Aorta (tissue), 5 donors: ENCODE data around the gene SAMD4A. TPM values are rescaled to one million over a fixed set of nuclear protein-coding genes. Genes with fewer than 3 reads are reported as not detected.

Source experiments
- ATAC-seq: fragments of 200-7000 bp; cut with Tn5 transposase; one replicate; pipeline ENCODE4 v1.9.1; 2022; ENCODE audit warnings: moderate library complexity; ENCODE audit not compliant: low FRiP score
- DNase-seq, 2 donors: peaks; one replicate each; pipeline ENCODE4 v3.0.0-alpha.2; 2020
- H3K27ac ChIP-seq, 2 donors: one replicate each; pipeline ENCODE4 v1.5.1; 2013; ENCODE audit warnings: low read length in 2 of 2, mild to moderate bottlenecking in 2 of 2, moderate library complexity in 2 of 2, control low read depth in 1 of 2, inconsistent platforms in 1 of 2, low read depth in 1 of 2
- H3K27me3 ChIP-seq, 2 donors: one replicate each; pipeline ENCODE4 v1.6.1; 2013; ENCODE audit warnings: control low read depth in 1 of 2, low read length in 1 of 2, mild to moderate bottlenecking in 1 of 2, moderate library complexity in 1 of 2; ENCODE audit not compliant: insufficient read depth in 2 of 2, control insufficient read depth in 1 of 2
- H3K36me3 ChIP-seq, 2 donors: one replicate each; pipeline ENCODE4 v1.6.1; 2013; ENCODE audit warnings: control low read depth in 1 of 2, low read length in 1 of 2, mild to moderate bottlenecking in 1 of 2; ENCODE audit not compliant: insufficient read depth in 2 of 2, control insufficient read depth in 1 of 2
- H3K4me1 ChIP-seq, 2 donors: one replicate each; pipeline ENCODE4 v1.6.1; 2013; ENCODE audit warnings: low read length in 2 of 2, control low read depth in 1 of 2, mild to moderate bottlenecking in 1 of 2, moderate library complexity in 1 of 2; ENCODE audit not compliant: insufficient read depth in 2 of 2, control insufficient read depth in 1 of 2
- H3K4me3 ChIP-seq, 2 donors: one replicate each; pipeline ENCODE4 v1.5.1; 2013; ENCODE audit warnings: low read length in 2 of 2, control low read depth in 1 of 2, mild to moderate bottlenecking in 1 of 2
- H3K9me3 ChIP-seq: one replicate; pipeline ENCODE4 v1.6.1; 2013; ENCODE audit warnings: mild to moderate bottlenecking, low read length; ENCODE audit not compliant: control insufficient read depth
- WGBS, 2 donors: extraction: QIAGEN DNeasy Blood & Tissue Kit; methylation state at CpG; one replicate each; pipeline ENCODE4 v1.1.7; 2013; 5-methylcytosine and 5-hydroxymethylcytosine counted together
- intact Hi-C, 2 donors: fragments of 100-400 bp; cut with DNase I; formaldehyde crosslinking; loops; one replicate each; pipeline versions ENCODE4 v1.14.2 to v1.15.0; 2022
- polyA plus RNA-seq, 2 donors: library from polyadenylated mRNA; stranded (reverse); fragments of 200-250 nt; gene quantifications; one replicate each; pipeline ENCODE4 v1.2.3, GENCODE V29; 2013
- total RNA-seq, 2 donors: library from RNA; stranded (reverse); fragmentation: NEBNext Ultra II Directional; extraction: Animal tissue kit (Norgen Biotek cat#: 25700); gene quantifications; one replicate each; pipeline ENCODE4 v1.2.1, GENCODE V29; 2021
- donor health status: healthy with polysubstance abuse.
- donor health status: Bipolar disorder and iron deficiency.
- donor health status: DM: no; HTN: no; CAD: no.
- donor health status: DM: no; HTN: no; CAD: no.
- donor health status: DM: yes; HTN: yes; CAD: no.

Gene SAMD4A
- total and polyA plus RNA-seq, 4 donors = 18.8 to 386 (median 102) TPM

- no peaks in the 10 kb centered on the region for H3K9me3 ChIP-seq
- H3K36me3 ChIP-seq = no peaks in the 10 kb centered on the region
- no peak overlapping the region for H3K4me3 ChIP-seq
- 93 to 97% methylated on average over 4 of the region's 4 CpGs for WGBS, 2 donors
- ATAC-seq (no peak), DNase-seq (no peak)
- H3K4me1 ChIP-seq = peaks cover 13 to 16% of the 10 kb centered on the region in 2 donors
- intact Hi-C loops = no loop called here
- H3K27me3 ChIP-seq = no peaks in the 10 kb centered on the region
- peak overlapping the region in 1 of 2 donors; percentile 17 for H3K27ac ChIP-seq
Measured at GRCh38 chr14:54719406-54719805, 152.5 kb downstream of the SAMD4A start.

GRCh38 chr14:54722791-54723432 lies 156.0 kb downstream of the SAMD4A start:
- Histone ChIP-seq H3K36me3 (no peaks in the 10 kb centered on the region), H3K4me1 (peaks cover 12 to 14% of the 10 kb centered on the region in 2 donors), H3K4me3 (no peak overlapping the region), H3K27ac (no peak overlapping the region), H3K9me3 (no peaks in the 10 kb centered on the region), H3K27me3 (no peaks in the 10 kb centered on the region)
- 28 to 29% methylated on average over 4 of the region's 4 CpGs for WGBS, 2 donors
- ATAC-seq (peak; percentile 64), DNase-seq (no peak)
- intact Hi-C loops = no loop called here

GRCh38 chr14:54724123-54724522 lies 157.2 kb downstream of the SAMD4A start:
- H3K27ac ChIP-seq = no peak overlapping the region
- 76 to 92% methylated on average over 4 of the region's 4 CpGs for WGBS, 2 donors
- no peaks in the 10 kb centered on the region for H3K36me3 ChIP-seq
- intact Hi-C loops = no loop called here
- DNase-seq (no peak), ATAC-seq (no peak)
- H3K4me1 ChIP-seq = peaks cover 12 to 14% of the 10 kb centered on the region in 2 donors
- no peaks in the 10 kb centered on the region for H3K27me3 ChIP-seq
- no peaks in the 10 kb centered on the region for H3K9me3 ChIP-seq
- H3K4me3 ChIP-seq = no peak overlapping the region

DNA sequence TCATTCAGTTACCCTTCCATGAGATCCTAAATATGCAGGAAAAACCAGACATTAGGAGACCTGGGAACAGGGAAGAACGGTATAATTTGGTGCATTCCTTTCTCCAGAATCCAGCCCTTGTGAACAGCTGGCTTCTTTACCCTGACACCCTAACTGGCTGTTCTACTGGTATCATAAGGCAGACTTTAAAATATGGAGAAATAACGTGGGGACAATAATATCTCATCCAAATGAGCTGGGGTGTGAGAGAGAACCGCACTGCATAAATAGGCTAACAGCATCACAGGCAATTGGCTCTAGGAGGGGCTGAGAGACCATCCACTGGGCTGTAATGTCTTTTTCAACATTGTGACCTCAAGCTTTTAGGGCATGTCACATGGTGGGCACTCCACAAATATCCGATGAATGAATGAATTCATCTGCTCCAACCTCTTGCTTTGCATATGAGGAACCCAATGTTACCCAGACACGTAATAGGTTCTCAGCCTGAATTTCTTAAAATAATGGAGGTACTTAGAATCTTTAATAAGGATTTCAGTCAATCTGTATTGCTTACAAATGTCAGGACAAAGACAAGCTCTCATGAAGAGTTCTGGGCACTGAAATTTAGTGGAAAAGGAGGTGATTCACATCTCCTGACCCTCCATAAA lies 157.9 kb downstream of the SAMD4A start:
- DNase-seq = no peak
- intact Hi-C loops = no loop called here
- H3K4me3 ChIP-seq = no peak overlapping the region
- 81 to 83% methylated on average over 5 of the region's 5 CpGs for WGBS, 2 donors
- H3K4me1 ChIP-seq = peaks cover 10 to 12% of the 10 kb centered on the region in 2 donors
- H3K9me3 ChIP-seq = no peaks in the 10 kb centered on the region
- no peaks in the 10 kb centered on the region for H3K36me3 ChIP-seq
- H3K27ac ChIP-seq = no peak overlapping the region
- no peak for ATAC-seq
- H3K27me3 ChIP-seq = no peaks in the 10 kb centered on the region

- Histone ChIP-seq H3K4me3 (no peak overlapping the region), H3K36me3 (no peaks in the 10 kb centered on the region), H3K27me3 (no peaks in the 10 kb centered on the region), H3K27ac (no peak overlapping the region), H3K4me1 (peaks cover 9 to 17% of the 10 kb centered on the region in 2 donors), H3K9me3 (no peaks in the 10 kb centered on the region)
- ATAC-seq = no peak
- no peak for DNase-seq
- intact Hi-C loops = no loop called here
Measured at GRCh38 chr14:54725998-54726397, 159.1 kb downstream of the SAMD4A start.

DNA sequence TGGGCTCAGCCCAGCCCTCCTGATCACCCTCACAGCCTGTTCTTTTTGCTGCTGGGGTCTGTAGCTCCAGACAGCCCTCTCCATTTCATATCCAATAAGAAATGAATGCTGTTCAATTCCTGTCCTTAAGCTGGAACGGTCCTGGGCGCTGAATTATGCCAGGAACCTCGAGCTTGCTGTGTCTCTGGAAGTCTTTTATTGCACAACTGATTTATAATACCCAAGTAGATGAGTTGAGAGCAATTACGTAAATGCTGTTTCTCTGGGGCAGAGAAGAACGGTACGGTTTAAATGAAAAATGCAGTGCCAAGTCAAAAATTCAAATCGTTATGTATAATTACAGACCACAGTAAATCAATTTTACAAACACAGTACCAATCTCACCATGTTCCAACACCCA lies 161.0 kb downstream of the SAMD4A start:
- H3K27me3 ChIP-seq = no peaks in the 10 kb centered on the region
- peaks cover 9 to 17% of the 10 kb centered on the region in 2 donors for H3K4me1 ChIP-seq
- H3K9me3 ChIP-seq = no peaks in the 10 kb centered on the region
- no peak overlapping the region for H3K4me3 ChIP-seq
- ATAC-seq = peak; percentile 64
- H3K36me3 ChIP-seq = no peaks in the 10 kb centered on the region
- intact Hi-C loops = no loop called here
- 89% methylated on average over 7 of the region's 7 CpGs for WGBS, 2 donors
- no peak for DNase-seq
- H3K27ac ChIP-seq = no peak overlapping the region

GRCh38 chr14:54728700-54729527 lies 162.0 kb downstream of the SAMD4A start:
- H3K9me3 ChIP-seq = no peaks in the 10 kb centered on the region
- ATAC-seq = no peak
- 94 to 96% methylated on average over 9 of the region's 9 CpGs for WGBS, 2 donors
- no peak for DNase-seq
- H3K4me1 ChIP-seq = peaks cover 7 to 15% of the 10 kb centered on the region in 2 donors
- intact Hi-C loops = no loop called here
- H3K36me3 ChIP-seq = no peaks in the 10 kb centered on the region
- no peak overlapping the region for H3K4me3 ChIP-seq
- H3K27me3 ChIP-seq = no peaks in the 10 kb centered on the region
- no peak overlapping the region for H3K27ac ChIP-seq

- peak; percentile 42 for ATAC-seq
- H3K4me3 ChIP-seq = no peak overlapping the region
- no peaks in the 10 kb centered on the region for H3K36me3 ChIP-seq
- H3K27ac ChIP-seq = peak overlapping the region; percentile 23 to 33
- 33 to 35% methylated on average over 6 of the region's 6 CpGs for WGBS, 2 donors
- intact Hi-C loops = no loop called here
- H3K9me3 ChIP-seq = no peaks in the 10 kb centered on the region
- H3K4me1 ChIP-seq = peaks cover 6 to 15% of the 10 kb centered on the region in 2 donors
- H3K27me3 ChIP-seq = no peaks in the 10 kb centered on the region
- no peak for DNase-seq
Measured at GRCh38 chr14:54730156-54730961, 163.4 kb downstream of the SAMD4A start.
